ENCODE data around the gene NT5DC3. TPM values are rescaled to one million over a fixed set of nuclear protein-coding genes. Genes with fewer than 3 reads are reported as not detected.

NT5DC3 gene
- total and polyA plus RNA-seq, 3 donors from 2014 or later: 5.7 to 25.4 (median 16.1) TPM

Other genes with a start within 250 kb of the NT5DC3 start
- 100 to 1,000 TPM; 257 to 259 TPM for gene HSP90B1, start 89.2 kb upstream of the NT5DC3 start, total RNA-seq
- gene HSP90B1, start 89.2 kb upstream of the NT5DC3 start, polyA plus RNA-seq (ENCODE audit: insufficient read depth, low read depth, low replicate concordance): 265 TPM
- 10 to 100 TPM; 16.0 to 16.5 TPM for gene TDG, start 124.6 kb upstream of the NT5DC3 start, total RNA-seq
- 11.3 TPM for gene TDG, start 124.6 kb upstream of the NT5DC3 start, polyA plus RNA-seq (ENCODE audit: insufficient read depth, low read depth, low replicate concordance)
- 1 to 10 TPM; 5.7 to 8.1 TPM for gene GLT8D2, start 209.0 kb upstream of the NT5DC3 start, total RNA-seq
- gene GLT8D2, start 209.0 kb upstream of the NT5DC3 start, polyA plus RNA-seq (ENCODE audit: insufficient read depth, low read depth, low replicate concordance): 17.3 TPM
- 10 to 100 TPM; 36.2 to 57.9 TPM for gene HCFC2, start 223.3 kb upstream of the NT5DC3 start, total RNA-seq
- 95.2 TPM for gene HCFC2, start 223.3 kb upstream of the NT5DC3 start, polyA plus RNA-seq (ENCODE audit: insufficient read depth, low read depth, low replicate concordance)

Measured in testis (tissue), 3 donors.